MM.1S (cell line): ENCODE results near the gene XPNPEP1.

Experiments used
- DNase-seq: peaks from one replicate; pipeline ENCODE4 v3.0.0-alpha.2; 2015
- H2AFZ ChIP-seq: fragments of 300-600 bp; sonication (generic); 2 replicates; pipeline ENCODE4 v1.6.0; 2016; ENCODE audit warnings: antibody characterized with exemption, low read length
- H3F3A ChIP-seq: fragments of 300-600 bp; sonication (generic); 2 replicates; pipeline ENCODE4 v1.6.1; 2016; ENCODE audit warnings: mild to moderate bottlenecking, antibody characterized with exemption, low read length, moderate library complexity, mixed read lengths; ENCODE audit not compliant: insufficient read depth
- H3K27ac ChIP-seq: fragments of 300-600 bp; sonication (generic); 2 replicates; pipeline ENCODE4 v1.5.1; 2016; ENCODE audit warnings: mild to moderate bottlenecking, low read length
- H3K27me3 ChIP-seq: fragments of 300-600 bp; sonication (generic); replicated peaks from 2 replicates; pipeline ENCODE4 v1.6.0; 2016; ENCODE audit warnings: low read length; ENCODE audit not compliant: insufficient read depth
- H3K36me3 ChIP-seq: fragments of 300-600 bp; sonication (generic); replicated peaks from 2 replicates; pipeline ENCODE4 v1.6.1; 2016; ENCODE audit warnings: mild to moderate bottlenecking, low read length, mixed read lengths; ENCODE audit not compliant: insufficient read depth
- H3K4me1 ChIP-seq: fragments of 300-600 bp; sonication (generic); 2 replicates; pipeline ENCODE4 v1.6.1; 2016; ENCODE audit warnings: low read length, mixed read lengths
- H3K4me2 ChIP-seq: fragments of 300-600 bp; sonication (generic); 2 replicates; pipeline ENCODE4 v1.6.0; 2016; ENCODE audit warnings: low read depth, low read length
- H3K4me3 ChIP-seq: fragments of 300-600 bp; sonication (generic); 2 replicates; pipeline ENCODE4 v1.5.1; 2016; ENCODE audit warnings: low read length, mixed read lengths
- H3K79me2 ChIP-seq: fragments of 300-600 bp; sonication (generic); 2 replicates; pipeline ENCODE4 v1.6.1; 2016; ENCODE audit warnings: mixed run types, low read length, mixed read lengths
- H3K9ac ChIP-seq: fragments of 300-600 bp; sonication (generic); 2 replicates; pipeline ENCODE4 v1.6.1; 2016; ENCODE audit warnings: low read length, mixed read lengths
- H3K9me2 ChIP-seq: fragments of 300-600 bp; sonication (generic); replicated peaks from 2 replicates; pipeline ENCODE4 v1.6.1; 2016; ENCODE audit warnings: mild to moderate bottlenecking, low read length, mixed read lengths; ENCODE audit not compliant: insufficient read depth
- H3K9me3 ChIP-seq: fragments of 300-600 bp; sonication (generic); replicated peaks from 2 replicates; pipeline ENCODE4 v1.6.1; 2016; ENCODE audit warnings: mild to moderate bottlenecking, low read length, mixed read lengths; ENCODE audit not compliant: insufficient read depth
- H4K20me1 ChIP-seq: fragments of 300-600 bp; sonication (generic); 2 replicates; pipeline ENCODE4 v1.6.1; 2016; ENCODE audit warnings: mild to moderate bottlenecking, low read length, moderate library complexity, mixed read lengths; ENCODE audit not compliant: insufficient read depth
- CTCF ChIP-seq: fragments of 300-600 bp; sonication (generic); IDR thresholded peaks from 2 replicates; pipeline ENCODE4 v1.5.1; 2016; ENCODE audit warnings: antibody characterized with exemption, low read length, mixed read lengths
- EZH2 ChIP-seq: fragments of 300-600 bp; sonication (generic); optimal IDR thresholded peaks from 2 replicates; pipeline ENCODE3; 2017; ENCODE audit warnings: low read depth, mild to moderate bottlenecking, antibody characterized with exemption, low read length, mixed read lengths
- EZH2phosphoT487 ChIP-seq: fragments of 300-600 bp; sonication (generic); IDR thresholded peaks from 2 replicates; pipeline ENCODE4 v1.6.1; 2018; ENCODE audit warnings: antibody characterized with exemption, low read length

Gene XPNPEP1

GRCh38 chr10:109866168-109866994 is 56.9 kb downstream of the XPNPEP1 start:
- TF ChIP-seq CTCF (peak; percentile 35), EZH2phosphoT487 (no peak), EZH2 (no peak)
- H4K20me1 ChIP-seq = no peaks in the 10 kb centered on the region
- H3K9ac ChIP-seq = no peak overlapping the region
- H3K36me3 ChIP-seq = no peaks in the 10 kb centered on the region; the same call in 1 of the 2 replicates
- no peaks in the 10 kb centered on the region for H3K9me3 ChIP-seq
- no peak overlapping the region for H3K4me2 ChIP-seq
- no peaks in the 10 kb centered on the region for H3K79me2 ChIP-seq
- no peak overlapping the region for H3K4me3 ChIP-seq
- no peaks in the 10 kb centered on the region for H3F3A ChIP-seq
- H2AFZ ChIP-seq = no peak overlapping the region
- H3K9me2 ChIP-seq = no peaks in the 10 kb centered on the region
- no peaks in the 10 kb centered on the region for H3K27me3 ChIP-seq
- no peak for DNase-seq
- no peaks in the 10 kb centered on the region for H3K4me1 ChIP-seq
- H3K27ac ChIP-seq = no peak overlapping the region

- no peak for DNase-seq
- no peak overlapping the region for H3K4me3 ChIP-seq
- no peak overlapping the region for H2AFZ ChIP-seq
- no peaks in the 10 kb centered on the region for H3K4me1 ChIP-seq
- TF ChIP-seq EZH2 = no peak
- H3F3A ChIP-seq = no peaks in the 10 kb centered on the region
- no peaks in the 10 kb centered on the region for H3K9me2 ChIP-seq
- H4K20me1 ChIP-seq = no peaks in the 10 kb centered on the region
- no peaks in the 10 kb centered on the region; the same call in 1 of the 2 replicates for H3K36me3 ChIP-seq
- H3K27me3 ChIP-seq = no peaks in the 10 kb centered on the region
- H3K79me2 ChIP-seq = no peaks in the 10 kb centered on the region
- no peak overlapping the region for H3K9ac ChIP-seq
- no peaks in the 10 kb centered on the region for H3K9me3 ChIP-seq
- H3K4me2 ChIP-seq = no peak overlapping the region
- H3K27ac ChIP-seq = no peak overlapping the region
These were observed 59.5 kb downstream of the XPNPEP1 start for GRCh38 chr10:109863775-109864174.

- Histone ChIP-seq H3K9me3 (no peaks in the 10 kb centered on the region), H3F3A (no peaks in the 10 kb centered on the region), H3K27me3 (no peaks in the 10 kb centered on the region), H2AFZ (no peak overlapping the region), H3K27ac (no peak overlapping the region), H3K9me2 (no peaks in the 10 kb centered on the region), H3K4me1 (no peaks in the 10 kb centered on the region), H3K4me3 (no peak overlapping the region), H3K9ac (no peak overlapping the region), H3K4me2 (no peak overlapping the region), H4K20me1 (no peaks in the 10 kb centered on the region), H3K79me2 (no peaks in the 10 kb centered on the region), H3K36me3 (no peaks in the 10 kb centered on the region; the same call in 1 of the 2 replicates)
- no peak for DNase-seq
- TF ChIP-seq EZH2phosphoT487 (no peak), CTCF (no peak), EZH2 (no peak)
These were observed 60.6 kb downstream of the XPNPEP1 start for GRCh38 chr10:109862738-109863137.

GRCh38 chr10:109862041-109862440 is 61.3 kb downstream of the XPNPEP1 start:
- Histone ChIP-seq H4K20me1 (no peaks in the 10 kb centered on the region), H3F3A (no peaks in the 10 kb centered on the region), H3K9me2 (no peaks in the 10 kb centered on the region), H3K79me2 (no peaks in the 10 kb centered on the region), H3K27me3 (no peaks in the 10 kb centered on the region), H3K4me1 (no peaks in the 10 kb centered on the region), H3K36me3 (no peaks in the 10 kb centered on the region; the same call in 1 of the 2 replicates), H3K4me2 (no peak overlapping the region), H3K9ac (no peak overlapping the region), H3K9me3 (no peaks in the 10 kb centered on the region), H3K27ac (no peak overlapping the region), H2AFZ (no peak overlapping the region), H3K4me3 (no peak overlapping the region)
- no peak for TF ChIP-seq EZH2
- TF ChIP-seq EZH2phosphoT487 = no peak
- no peak for DNase-seq
